Suprapubic skin (tissue), 4 donors: ENCODE data around the gene RPS6KA2. TPM values are rescaled to one million over a fixed set of nuclear protein-coding genes. Genes with fewer than 3 reads are reported as not detected.

ENCODE experiments used
- DNase-seq, 2 donors: peaks; one replicate each; pipeline ENCODE4 v3.0.0-alpha.2; 2019; ENCODE audit warnings: low spot score in 2 of 2
- H3K27ac ChIP-seq: fragments of 200-600 bp; sonication (generic); one replicate; pipeline ENCODE4 v1.5.1; 2019
- H3K27me3 ChIP-seq: fragments of 200-600 bp; sonication (generic); one replicate; pipeline ENCODE4 v1.5.1; 2019
- H3K36me3 ChIP-seq: fragments of 200-600 bp; sonication (generic); one replicate; pipeline ENCODE4 v1.5.1; 2019
- H3K4me1 ChIP-seq: fragments of 200-600 bp; sonication (generic); one replicate; pipeline ENCODE4 v1.5.1; 2019
- H3K4me3 ChIP-seq: fragments of 200-600 bp; sonication (generic); one replicate; pipeline ENCODE4 v1.5.1; 2019; ENCODE audit warnings: mild to moderate bottlenecking
- H3K9me3 ChIP-seq: fragments of 200-600 bp; sonication (generic); one replicate; pipeline ENCODE4 v1.5.1; 2019
- CTCF ChIP-seq, 2 donors: fragments of 200-600 bp in 1 of 2; fragments of 450-650 bp in 1 of 2; sonication (generic) in 1 of 2; IDR thresholded peaks; one replicate each; pipeline ENCODE4 v1.5.1; 2016 to 2019; ENCODE audit warnings: antibody characterized with exemption in 2 of 2, mild to moderate bottlenecking in 1 of 2, moderate library complexity in 1 of 2
- EP300 ChIP-seq: sonication (generic); formaldehyde crosslinking; IDR thresholded peaks from one replicate; pipeline ENCODE4 v1.6.1; 2017; ENCODE audit warnings: antibody characterized with exemption
- POLR2A ChIP-seq, 2 donors: fragments of 450-650 bp; IDR thresholded peaks; one replicate each; pipeline ENCODE4 v1.6.1; 2017; ENCODE audit warnings: antibody characterized with exemption in 2 of 2, mild to moderate bottlenecking in 2 of 2, moderate library complexity in 2 of 2
- POLR2AphosphoS5 ChIP-seq, 3 donors: sonication (generic); formaldehyde crosslinking; IDR thresholded peaks; one replicate each; pipeline ENCODE4 v1.6.1; 2017; ENCODE audit warnings: antibody characterized with exemption in 3 of 3
- WGBS: methylation state at CpG from one replicate; pipeline ENCODE4 v1.1.5; 2018; 5-methylcytosine and 5-hydroxymethylcytosine counted together
- total RNA-seq, 4 donors: library from RNA; depleted of rRNA; stranded (reverse); fragments of >200 nt; gene quantifications; one replicate each; pipeline ENCODE4 v1.1.0, GENCODE V29; 2016

The RPS6KA2 gene
- total RNA-seq, 4 donors from 2014 or later: 24.2 to 38.5 (median 32.3) TPM

- TF ChIP-seq EP300 (no peak), POLR2AphosphoS5 (IDR thresholded peaks at IDR 0.05) (no peak), CTCF (IDR thresholded peaks at IDR 0.05) (no peak), POLR2A (IDR thresholded peaks at IDR 0.05) (no peak)
- no peak overlapping the region for H3K27ac ChIP-seq
- peaks cover 35% of the 10 kb centered on the region for H3K36me3 ChIP-seq
- H3K4me3 ChIP-seq: no peak overlapping the region
- WGBS: 94% methylated on average over 12 of the region's 12 CpGs
- H3K9me3 ChIP-seq: no peaks in the 10 kb centered on the region
- no peaks in the 10 kb centered on the region for H3K27me3 ChIP-seq
- no peak for DNase-seq
- H3K4me1 ChIP-seq: no peaks in the 10 kb centered on the region
These were observed 202.6 kb downstream of the RPS6KA2 start for GRCh38 chr6:166424431-166424830.

- no peaks in the 10 kb centered on the region for H3K9me3 ChIP-seq
- 84% methylated on average over 7 of the region's 7 CpGs for WGBS
- H3K27me3 ChIP-seq: no peaks in the 10 kb centered on the region
- no peak for DNase-seq
- TF ChIP-seq POLR2A (IDR thresholded peaks at IDR 0.05): no peak
- H3K36me3 ChIP-seq: peaks cover 39% of the 10 kb centered on the region
- no peak overlapping the region for H3K27ac ChIP-seq
- no peak overlapping the region for H3K4me3 ChIP-seq
- H3K4me1 ChIP-seq: no peaks in the 10 kb centered on the region
These were observed 203.3 kb downstream of the RPS6KA2 start for GRCh38 chr6:166423781-166424180.

GRCh38 chr6:166423051-166423745 is 203.9 kb downstream of the RPS6KA2 start:
- DNase-seq: no peak
- Histone ChIP-seq H3K9me3 (no peaks in the 10 kb centered on the region), H3K36me3 (peaks cover 45% of the 10 kb centered on the region), H3K27me3 (no peaks in the 10 kb centered on the region), H3K4me1 (no peaks in the 10 kb centered on the region), H3K27ac (no peak overlapping the region), H3K4me3 (no peak overlapping the region)
- WGBS: 94% methylated on average over 22 of the region's 22 CpGs
- no peak for TF ChIP-seq EP300
- TF ChIP-seq CTCF (IDR thresholded peaks at IDR 0.05): no peak
- TF ChIP-seq POLR2AphosphoS5 (IDR thresholded peaks at IDR 0.05): no peak
- TF ChIP-seq POLR2A (IDR thresholded peaks at IDR 0.05): no peak

- WGBS: 95% methylated on average over 20 of the region's 20 CpGs
- Histone ChIP-seq H3K4me1 (no peaks in the 10 kb centered on the region), H3K4me3 (no peak overlapping the region), H3K36me3 (peaks cover 51% of the 10 kb centered on the region), H3K27me3 (no peaks in the 10 kb centered on the region), H3K9me3 (no peaks in the 10 kb centered on the region), H3K27ac (no peak overlapping the region)
- no peak for TF ChIP-seq POLR2AphosphoS5 (IDR thresholded peaks at IDR 0.05)
- TF ChIP-seq CTCF (IDR thresholded peaks at IDR 0.05): no peak
- no peak for TF ChIP-seq EP300
- TF ChIP-seq POLR2A (IDR thresholded peaks at IDR 0.05): no peak
- DNase-seq: no peak
These were observed 204.7 kb downstream of the RPS6KA2 start for GRCh38 chr6:166422201-166422940.

GRCh38 chr6:166420351-166420750 is 206.7 kb downstream of the RPS6KA2 start:
- no peaks in the 10 kb centered on the region for H3K9me3 ChIP-seq
- H3K4me3 ChIP-seq: no peak overlapping the region
- H3K27ac ChIP-seq: no peak overlapping the region
- TF ChIP-seq EP300: no peak
- no peak for TF ChIP-seq POLR2AphosphoS5 (IDR thresholded peaks at IDR 0.05)
- TF ChIP-seq CTCF (IDR thresholded peaks at IDR 0.05): no peak
- TF ChIP-seq POLR2A (IDR thresholded peaks at IDR 0.05): no peak
- no peaks in the 10 kb centered on the region for H3K27me3 ChIP-seq
- no peaks in the 10 kb centered on the region for H3K4me1 ChIP-seq
- no peak for DNase-seq
- peaks cover 56% of the 10 kb centered on the region for H3K36me3 ChIP-seq
- 68% methylated on average over 6 of the region's 6 CpGs for WGBS
